Activated CD8-positive, alpha-beta memory T cell treated with anti-CD3 and anti-CD28 coated beads, Interleukin-2, amount 50 U/mL, for 48 hours (primary cell): Measurements from ENCODE around the gene DACH2.
"Not testable (repeated sequence)": the region's sequence is repeated elsewhere in the genome, so short reads cannot be mapped to it uniquely, and the experiment has no call there.

Experiments used
- DNase-seq: peaks from one replicate; pipeline ENCODE4 v3.0.0-alpha.2; 2020

The DACH2 gene

GRCh38 chrX:86148024-86148511, at the start of gene DACH2:
TSS of gene DACH2 (plus strand) at chrX:86148451.
- peak; percentile 68 for DNase-seq

GRCh38 chrX:86102341-86102740, 45.9 kb upstream of the DACH2 start:
- no peak for DNase-seq

GRCh38 chrX:86103061-86103460, 45.2 kb upstream of the DACH2 start:
- DNase-seq: no peak

DNA sequence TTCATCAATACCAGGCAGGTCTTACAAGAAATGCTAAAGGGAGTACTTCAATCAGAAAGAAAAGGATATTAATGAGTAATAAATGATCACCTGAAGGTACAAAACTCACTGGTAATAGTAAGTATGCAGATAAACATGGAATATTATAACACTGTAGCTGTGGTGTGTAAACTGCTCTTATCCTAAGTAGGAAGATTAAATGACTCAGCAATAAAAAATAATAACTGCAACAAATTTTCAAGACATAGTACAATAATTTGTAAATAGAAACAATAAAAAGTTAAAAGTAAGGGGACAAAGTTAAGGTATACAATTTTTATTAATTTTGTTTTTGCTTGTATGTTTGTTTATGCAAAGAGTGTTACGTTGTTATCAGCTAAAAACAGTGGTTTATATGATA, 43.7 kb upstream of the DACH2 start:
- DNase-seq: no peak

DNA sequence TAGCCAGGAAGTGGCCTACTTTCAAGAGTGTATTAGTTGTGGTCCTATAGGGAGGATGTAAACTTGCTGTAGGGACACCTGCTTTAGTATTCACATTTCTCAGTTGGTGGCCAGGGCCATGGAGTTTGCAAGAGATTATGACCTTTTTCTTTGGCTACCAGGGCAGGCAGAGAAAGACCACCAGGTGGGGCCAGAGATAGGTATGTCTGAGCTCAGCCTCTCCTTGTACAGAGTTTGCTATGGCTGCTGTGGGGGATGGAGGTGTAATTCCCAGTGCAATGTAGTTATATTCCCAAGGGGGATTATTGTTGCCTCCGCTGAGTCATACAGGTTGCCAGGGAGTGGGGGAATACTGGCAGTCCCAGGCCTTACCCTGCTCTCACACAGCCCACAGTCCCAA, 26.3 kb upstream of the DACH2 start:
- no peak for DNase-seq

DNA sequence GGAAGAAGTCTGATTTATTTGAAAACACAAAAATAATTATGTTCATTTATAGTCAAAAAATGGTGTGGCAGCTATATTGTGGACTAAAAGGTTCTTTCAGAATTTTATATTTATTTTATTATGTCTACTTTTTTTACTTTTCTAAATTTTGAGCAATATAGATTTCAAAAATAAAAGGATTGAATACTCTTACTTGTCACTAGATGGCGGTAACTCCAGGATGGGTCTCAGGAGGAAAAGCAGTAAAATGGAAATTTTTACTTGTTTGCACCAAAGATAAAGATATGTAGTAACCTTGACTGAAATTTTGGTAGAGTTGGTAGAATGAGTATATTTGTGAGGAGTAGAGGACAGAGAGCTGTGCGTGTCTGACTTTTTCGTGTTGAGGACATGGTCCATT, 14.5 kb upstream of the DACH2 start:
- DNase-seq: no peak

GRCh38 chrX:86137071-86137470, 11.2 kb upstream of the DACH2 start:
- DNase-seq: no peak

- no peak for DNase-seq
These were observed 6.5 kb upstream of the DACH2 start for GRCh38 chrX:86141786-86142185.

DNA sequence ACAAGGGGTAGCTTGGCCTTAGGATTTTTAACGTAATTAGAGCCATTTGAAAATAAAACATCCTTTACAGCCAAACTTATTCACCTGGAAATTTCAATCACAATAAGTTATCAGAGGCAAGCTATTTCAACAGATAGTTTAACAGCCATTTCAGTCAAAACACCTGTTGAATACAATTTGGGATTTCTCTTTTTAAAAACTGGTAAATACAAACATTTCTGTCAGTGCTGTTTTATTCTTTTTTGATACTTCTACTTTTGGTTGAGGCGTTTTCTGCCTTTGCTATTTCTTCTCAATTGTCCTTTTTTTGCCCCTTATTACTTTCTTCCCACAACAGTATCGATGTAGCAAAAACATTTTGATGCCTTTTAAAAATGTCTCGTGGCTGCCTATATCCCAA, 2.1 kb upstream of the DACH2 start:
- no peak for DNase-seq

DNA sequence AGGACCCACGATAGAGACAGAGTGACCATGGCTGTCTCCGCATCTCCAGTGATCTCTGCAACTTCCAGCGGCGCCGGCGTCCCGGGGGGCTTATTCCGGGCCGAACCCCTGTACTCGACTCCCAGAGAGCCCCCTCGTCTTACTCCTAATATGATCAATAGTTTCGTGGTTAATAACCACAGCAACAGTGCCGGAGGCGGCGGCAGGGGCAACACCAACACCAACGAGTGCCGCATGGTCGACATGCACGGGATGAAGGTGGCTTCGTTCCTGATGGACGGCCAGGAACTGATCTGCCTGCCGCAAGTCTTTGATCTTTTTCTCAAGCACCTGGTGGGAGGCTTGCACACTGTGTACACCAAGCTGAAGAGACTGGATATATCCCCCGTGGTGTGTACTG, 343 bp downstream of the DACH2 start:
- DNase-seq: no peak

- DNase-seq: no peak
These were observed 868 bp downstream of the DACH2 start for GRCh38 chrX:86149119-86149518.

DNA sequence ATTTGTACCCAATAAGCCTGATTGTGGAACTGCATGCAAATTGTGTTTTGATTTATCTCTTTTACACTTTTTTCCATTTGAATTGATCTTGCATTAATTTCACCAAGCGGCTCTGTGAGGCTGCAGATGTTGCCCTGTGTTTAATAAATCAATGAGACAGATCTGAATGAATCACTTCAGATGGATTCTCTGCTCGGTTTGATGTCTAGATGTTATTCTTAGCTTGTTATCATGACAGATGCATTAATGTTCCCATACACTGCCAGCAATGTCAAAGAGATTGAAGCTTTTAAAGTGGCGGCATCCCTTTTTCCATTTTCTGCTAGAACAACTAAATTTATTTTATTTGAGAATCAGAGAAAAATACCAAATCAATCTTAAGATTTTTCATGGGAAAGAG, 6.3 kb downstream of the DACH2 start:
- no peak for DNase-seq

DNA sequence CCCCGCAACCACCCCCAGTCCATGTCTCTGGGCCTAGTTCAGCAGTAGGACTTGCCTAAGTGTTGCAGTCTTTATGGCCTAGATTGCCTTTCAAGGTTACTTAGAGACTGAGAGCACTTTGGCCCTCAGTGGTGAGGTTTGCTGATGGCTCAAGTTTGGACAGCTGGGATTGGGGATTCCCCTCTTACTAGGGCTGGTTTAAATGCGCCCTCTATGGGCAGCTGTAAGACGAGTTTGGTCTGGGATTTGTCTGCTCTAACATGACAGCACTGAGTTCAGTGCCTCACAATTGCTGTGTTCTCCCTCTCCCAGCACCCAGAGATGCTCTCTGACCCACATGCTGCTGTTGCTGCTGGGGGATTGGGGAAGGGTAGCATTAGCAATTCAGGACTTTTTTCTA, 23.1 kb downstream of the DACH2 start:
- DNase-seq: no peak

GRCh38 chrX:86178906-86179305, 30.7 kb downstream of the DACH2 start:
- no peak for DNase-seq

- DNase-seq: not testable (repeated sequence)
These were observed 33.1 kb downstream of the DACH2 start for GRCh38 chrX:86181325-86181724.

DNA sequence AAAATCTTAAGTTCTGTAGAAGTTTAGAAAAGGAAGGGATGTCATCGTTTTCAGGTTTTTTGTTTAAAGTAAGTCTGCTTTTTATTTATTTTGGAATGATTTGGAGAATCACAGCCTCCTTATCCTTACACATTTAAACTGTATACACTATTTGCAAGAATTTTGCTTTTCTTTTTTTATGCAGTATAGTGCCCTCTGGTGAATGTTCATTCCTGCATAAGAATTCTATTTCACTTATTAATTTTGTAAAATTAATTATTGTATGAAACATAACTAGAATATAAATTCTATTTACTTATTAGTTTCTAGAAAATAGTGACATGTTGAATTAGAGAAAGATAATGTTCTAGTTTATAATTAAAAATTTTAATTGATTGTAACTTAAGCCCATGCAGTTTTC, 44.6 kb downstream of the DACH2 start:
- DNase-seq: no peak

- DNase-seq: no peak
These were observed 46.5 kb downstream of the DACH2 start for GRCh38 chrX:86194758-86195157.

GRCh38 chrX:86195343-86195742, 47.1 kb downstream of the DACH2 start:
- no peak for DNase-seq

DNA sequence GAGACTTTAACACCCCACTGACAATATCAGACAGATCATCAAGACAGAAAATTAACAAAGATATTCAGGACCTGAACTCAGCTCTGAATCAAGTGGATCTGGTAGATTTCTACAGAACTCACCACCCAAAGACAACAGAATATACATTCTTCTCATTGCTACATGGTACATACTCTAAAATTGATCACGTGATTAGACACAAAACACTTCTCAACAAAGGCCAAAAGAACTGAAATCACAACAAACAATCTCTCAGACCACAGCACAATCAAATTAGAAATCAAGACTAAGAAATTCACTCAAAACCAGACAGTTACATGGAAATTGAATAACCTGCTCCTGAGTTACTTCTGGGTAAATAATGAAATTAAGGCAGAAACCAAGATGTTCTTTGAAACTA, 49.6 kb downstream of the DACH2 start:
- no peak for DNase-seq

- DNase-seq: no peak
These were observed 62.5 kb downstream of the DACH2 start for GRCh38 chrX:86210772-86211171.

- no peak for DNase-seq
These were observed 67.0 kb downstream of the DACH2 start for GRCh38 chrX:86215260-86215659.

DNA sequence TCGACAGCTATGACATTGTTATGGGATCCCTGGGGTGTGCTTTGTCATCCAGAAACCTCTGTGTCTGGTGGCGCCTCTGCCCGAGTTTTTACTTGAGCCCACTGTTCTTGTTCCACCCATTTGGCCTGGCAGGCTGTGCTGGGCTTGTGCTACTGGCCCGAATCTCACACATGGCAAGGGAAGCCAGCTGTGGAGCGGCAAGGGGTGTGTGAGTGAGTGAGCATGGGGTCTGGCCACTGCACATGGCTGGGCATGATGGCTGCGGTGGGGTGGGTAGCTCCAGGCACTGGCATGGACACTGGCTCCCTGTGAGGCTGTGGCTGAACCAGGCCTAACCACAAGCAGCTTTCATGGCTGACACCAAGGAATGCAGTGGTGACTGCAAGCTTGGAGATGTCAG, 89.2 kb downstream of the DACH2 start:
- no peak for DNase-seq

DNA sequence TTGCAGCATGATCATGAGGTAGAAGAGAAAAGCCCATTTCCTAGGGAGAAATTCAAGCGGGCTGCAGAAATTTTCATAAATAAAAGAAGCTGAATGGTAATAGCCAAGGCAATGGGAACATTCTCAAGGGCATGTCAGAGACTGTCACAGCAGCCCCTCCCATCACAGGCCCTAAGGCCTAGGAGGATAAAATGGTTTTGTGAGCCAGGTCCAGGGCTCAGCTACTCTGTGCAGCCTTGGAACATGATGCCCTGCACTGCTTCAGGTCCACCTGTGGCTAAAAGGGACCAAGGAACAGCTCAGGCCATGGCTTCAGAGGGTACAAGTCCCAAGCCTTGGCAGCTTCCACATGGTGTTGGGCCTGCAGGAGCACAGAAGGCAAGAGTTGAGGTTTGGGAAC, 93.3 kb downstream of the DACH2 start:
- DNase-seq: no peak

GRCh38 chrX:86263526-86263925, 115.3 kb downstream of the DACH2 start:
- no peak for DNase-seq

DNA sequence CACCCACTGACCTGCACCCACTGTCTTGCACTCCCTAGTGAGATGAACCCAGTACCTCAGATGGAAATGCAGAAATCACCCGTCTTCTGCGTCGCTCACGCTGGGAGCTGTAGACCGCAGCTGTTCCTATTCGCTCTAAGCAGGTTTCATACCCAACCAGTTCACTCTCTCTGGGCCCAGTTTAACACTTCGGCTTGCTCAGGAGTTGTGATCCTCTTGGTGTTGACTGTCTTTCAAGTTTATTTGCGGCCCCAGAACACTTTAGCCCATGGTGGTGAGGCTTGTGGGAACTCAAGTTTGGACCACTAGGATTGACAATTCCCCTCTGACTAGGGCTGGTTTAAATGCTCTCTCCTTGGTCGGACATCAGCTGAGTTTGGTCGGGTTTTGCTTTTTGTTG, 147.0 kb downstream of the DACH2 start:
- DNase-seq: no peak

GRCh38 chrX:86322913-86323312, 174.7 kb downstream of the DACH2 start:
- DNase-seq: no peak
